ENCODE results near the gene EFNA1.

Gene EFNA1, protein sequence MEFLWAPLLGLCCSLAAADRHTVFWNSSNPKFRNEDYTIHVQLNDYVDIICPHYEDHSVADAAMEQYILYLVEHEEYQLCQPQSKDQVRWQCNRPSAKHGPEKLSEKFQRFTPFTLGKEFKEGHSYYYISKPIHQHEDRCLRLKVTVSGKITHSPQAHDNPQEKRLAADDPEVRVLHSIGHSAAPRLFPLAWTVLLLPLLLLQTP

DNA sequence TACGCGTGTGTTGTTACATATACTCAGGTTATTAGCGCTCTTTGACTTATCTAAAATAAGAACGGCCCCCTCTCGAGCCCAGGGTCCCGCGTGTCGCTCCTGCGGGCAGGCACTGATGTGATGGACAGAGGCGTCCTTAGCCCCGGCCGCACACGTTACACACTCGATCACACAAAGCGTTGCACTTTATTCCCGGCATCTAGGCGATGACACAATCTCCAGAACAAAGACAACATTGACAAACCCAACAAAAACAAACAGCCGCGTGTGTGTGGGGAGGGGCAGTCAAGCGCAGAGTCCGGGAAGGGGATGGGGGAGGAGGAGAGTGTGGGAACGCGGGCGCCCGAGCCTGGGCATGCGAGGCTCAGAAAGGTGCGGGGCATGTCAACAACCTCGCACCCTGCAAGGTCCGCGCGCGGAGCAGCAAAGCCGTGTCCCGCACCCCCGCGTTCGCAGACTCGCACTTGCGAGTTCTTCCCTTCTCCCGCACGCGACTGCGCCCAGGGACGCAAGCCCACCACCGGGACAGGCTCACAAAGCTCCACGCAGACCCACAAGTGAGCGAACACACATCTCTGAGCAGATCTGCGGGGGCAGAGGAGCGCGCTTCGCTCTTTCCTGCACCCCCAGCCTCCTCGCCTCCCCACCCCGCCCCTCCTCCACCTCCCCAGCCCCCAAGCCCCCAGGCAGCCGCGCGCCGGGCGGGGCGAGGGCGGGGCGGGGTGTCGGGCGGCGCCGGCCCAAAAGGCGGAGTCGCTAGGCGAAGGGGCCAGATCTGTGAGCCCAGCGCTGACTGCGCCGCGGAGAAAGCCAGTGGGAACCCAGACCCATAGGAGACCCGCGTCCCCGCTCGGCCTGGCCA lies at the start of gene EFNA1:
Gene EFNA1 (plus strand): TSS at position 772 of the 862 bp plus-strand sequence. CDS start 102 bp downstream, outside the sequence.
- Histone ChIP-seq H3K4me1 (ENCODE audit: insufficient read depth, low read length) (peaks cover 28% of the 10 kb centered on the region), H3K9ac (ENCODE audit: low read depth, low read length) (peak within 1 kb of the TSS; percentile 55), H3K36me3 (ENCODE audit: insufficient read depth, low read length) (no peaks in the 10 kb centered on the region), H3K9me3 (ENCODE audit: control insufficient read depth, insufficient read depth, low read length) (no peaks in the 10 kb centered on the region)

DNA sequence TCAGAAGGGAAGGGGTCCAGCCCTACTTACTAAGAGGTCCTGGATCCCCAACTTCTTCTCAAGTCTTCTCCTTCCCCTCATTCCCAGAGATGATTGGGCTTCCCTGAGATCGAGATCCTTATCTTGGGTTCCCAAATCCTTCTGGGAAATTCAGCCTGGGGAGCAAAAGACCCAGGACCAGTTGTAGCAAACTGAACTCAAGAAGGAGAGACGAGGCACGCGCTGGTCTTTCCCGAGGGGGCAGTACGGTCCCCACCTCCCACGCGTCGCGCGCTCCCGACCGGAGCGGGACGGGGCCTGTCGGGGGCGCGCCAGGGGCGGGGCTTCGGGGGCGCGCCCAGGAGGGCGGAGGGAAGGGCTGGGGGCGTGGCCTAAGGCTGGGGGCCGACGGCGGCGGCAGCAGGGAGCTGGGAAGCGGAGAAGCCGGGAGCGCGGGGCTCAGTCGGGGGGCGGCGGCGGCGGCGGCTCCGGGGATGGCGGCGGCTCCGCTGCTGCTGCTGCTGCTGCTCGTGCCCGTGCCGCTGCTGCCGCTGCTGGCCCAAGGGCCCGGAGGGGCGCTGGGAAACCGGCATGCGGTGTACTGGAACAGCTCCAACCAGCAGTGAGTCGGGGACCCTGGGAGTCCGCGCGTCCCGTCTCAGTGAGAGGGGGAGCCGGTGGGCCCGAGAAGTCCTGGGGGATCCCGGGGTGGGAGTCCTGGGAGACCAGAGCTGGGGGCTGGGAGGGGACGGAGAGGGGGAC lies 49.0 kb upstream of the EFNA1 start, which contains the start of gene EFNA3:
Gene EFNA3 (plus strand): TSS at position 369 of the 741 bp plus-strand sequence. CDS start 105 bp downstream, at position 474.
- peak within 1 kb of the TSS; percentile 58; the same call in 1 of the 2 replicates for H3K9ac ChIP-seq (ENCODE audit: low read depth, low read length)
- H3K9me3 ChIP-seq (ENCODE audit: control insufficient read depth, insufficient read depth, low read length) = no peaks in the 10 kb centered on the region
- peaks cover 1% of the 10 kb centered on the region; the same call in 1 of the 2 replicates for H3K4me1 ChIP-seq (ENCODE audit: insufficient read depth, low read length)
- no peaks in the 10 kb centered on the region for H3K36me3 ChIP-seq (ENCODE audit: insufficient read depth, low read length)

DNA sequence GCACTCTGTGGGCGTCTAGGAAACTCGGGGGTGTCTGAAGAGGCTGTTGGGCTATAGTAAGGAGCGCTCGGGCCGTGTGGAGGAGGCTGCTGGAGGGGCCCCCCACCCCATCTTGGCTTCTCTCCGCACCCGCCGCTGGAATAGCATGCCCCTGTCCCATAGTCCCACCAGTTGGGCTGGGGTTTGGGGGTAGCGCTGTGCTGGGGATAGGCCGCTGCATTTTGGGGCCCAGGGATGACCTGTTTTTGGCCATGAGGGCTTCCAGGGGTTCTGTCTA lies 48.5 kb upstream of the EFNA1 start:
- H3K36me3 ChIP-seq (ENCODE audit: insufficient read depth, low read length) = no peaks in the 10 kb centered on the region
- no peaks in the 10 kb centered on the region; the same call in 1 of the 2 replicates for H3K4me1 ChIP-seq (ENCODE audit: insufficient read depth, low read length)
- H3K9ac ChIP-seq (ENCODE audit: low read depth, low read length) = peak overlapping the region; percentile 44; the same call in 1 of the 2 replicates
- H3K9me3 ChIP-seq (ENCODE audit: control insufficient read depth, insufficient read depth, low read length) = no peaks in the 10 kb centered on the region

DNA sequence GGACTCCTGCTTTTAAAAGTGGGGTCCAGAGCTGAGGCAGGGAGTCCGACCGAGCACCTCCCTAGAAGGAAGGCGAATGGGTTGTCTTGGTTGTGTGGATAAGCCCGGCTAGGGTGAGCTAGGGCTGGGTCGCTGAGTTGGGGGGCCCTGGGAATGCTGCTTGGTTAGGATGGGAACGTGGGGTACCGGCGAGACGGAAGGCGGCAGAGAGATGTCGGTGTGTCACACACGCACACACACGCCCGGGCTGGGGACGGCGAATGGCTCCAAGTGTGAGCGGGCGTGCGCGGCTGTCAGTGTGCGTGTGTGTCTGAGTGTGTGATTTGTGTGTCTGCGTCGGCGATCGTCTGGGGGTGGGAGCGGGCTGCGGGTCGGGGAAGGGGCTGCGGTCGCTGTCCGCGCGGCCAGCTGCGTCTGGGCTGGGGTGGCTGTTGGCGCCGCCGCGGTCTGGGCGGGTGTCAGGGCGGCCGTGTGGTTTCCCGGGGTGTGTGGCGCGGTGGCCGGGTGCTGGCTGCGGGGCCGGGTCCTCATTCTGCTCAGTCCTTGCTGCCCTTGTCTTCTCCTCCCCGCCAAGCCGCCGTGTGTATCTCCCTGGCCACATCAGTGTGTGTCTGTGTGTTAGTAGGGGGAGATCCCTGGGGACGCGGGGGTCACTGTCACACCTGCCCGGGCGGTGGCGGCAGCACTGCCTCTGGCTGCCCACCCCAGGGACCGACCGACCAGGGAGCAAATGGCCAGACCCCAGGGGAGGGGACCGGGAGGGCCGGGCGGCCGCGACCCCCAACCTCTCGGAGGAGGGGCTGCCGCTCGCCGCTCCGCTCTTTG lies 48.0 kb upstream of the EFNA1 start:
- Histone ChIP-seq H3K9me3 (ENCODE audit: control insufficient read depth, insufficient read depth, low read length) (no peaks in the 10 kb centered on the region), H3K36me3 (ENCODE audit: insufficient read depth, low read length) (no peaks in the 10 kb centered on the region), H3K4me1 (ENCODE audit: insufficient read depth, low read length) (no peaks in the 10 kb centered on the region; the same call in 1 of the 2 replicates), H3K9ac (ENCODE audit: low read depth, low read length) (peak overlapping the region; percentile 58; the same call in 1 of the 2 replicates)

DNA sequence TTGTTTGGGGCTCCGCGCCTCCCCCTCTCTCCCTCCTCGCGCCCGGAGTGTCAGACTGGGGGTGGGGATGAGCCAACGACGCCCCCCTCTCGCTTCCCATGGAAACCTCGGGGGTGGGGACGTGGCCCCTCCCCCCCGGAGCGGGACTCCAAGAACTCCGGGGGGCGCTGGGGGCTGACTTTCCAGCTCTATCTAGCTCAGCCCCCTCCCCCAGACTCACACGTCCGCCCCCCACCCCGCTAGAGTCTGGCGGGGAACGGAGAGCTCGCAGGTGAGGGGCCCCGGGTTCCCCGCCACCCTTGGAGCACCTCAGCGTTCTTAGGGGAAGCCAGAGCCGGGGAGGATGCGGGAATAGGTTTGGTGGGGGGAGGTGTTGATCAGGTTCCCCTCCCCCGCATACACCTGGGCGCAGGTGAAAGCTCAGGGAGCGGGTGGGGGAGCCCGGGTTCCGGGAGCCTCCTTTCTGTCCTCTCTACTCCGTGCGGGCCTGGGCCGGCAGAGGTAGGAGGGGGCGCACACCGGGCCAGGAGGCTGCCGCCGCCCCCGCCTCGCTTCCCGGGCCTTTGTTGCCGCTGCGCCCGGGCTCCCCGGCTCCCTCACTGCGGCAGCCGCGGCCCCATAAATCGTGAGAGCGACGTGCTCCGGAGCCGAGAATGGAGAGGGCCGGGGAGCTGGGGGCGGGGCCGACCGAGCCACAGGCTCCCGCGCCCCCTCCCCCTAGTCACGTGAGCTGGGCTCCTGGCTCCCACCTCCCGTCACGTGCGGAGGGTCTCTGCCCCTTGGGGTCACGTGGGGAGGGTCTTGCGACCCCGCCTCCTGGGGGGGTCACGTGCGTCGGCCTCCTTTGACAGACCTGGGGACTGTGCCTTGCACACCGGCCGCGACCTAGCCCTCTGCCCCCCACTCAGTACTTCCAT lies 47.1 kb upstream of the EFNA1 start:
- Histone ChIP-seq H3K9ac (ENCODE audit: low read depth, low read length) (peak overlapping the region; percentile 58; the same call in 1 of the 2 replicates), H3K4me1 (ENCODE audit: insufficient read depth, low read length) (no peaks in the 10 kb centered on the region; the same call in 1 of the 2 replicates), H3K9me3 (ENCODE audit: control insufficient read depth, insufficient read depth, low read length) (no peaks in the 10 kb centered on the region), H3K36me3 (ENCODE audit: insufficient read depth, low read length) (no peaks in the 10 kb centered on the region)

DNA sequence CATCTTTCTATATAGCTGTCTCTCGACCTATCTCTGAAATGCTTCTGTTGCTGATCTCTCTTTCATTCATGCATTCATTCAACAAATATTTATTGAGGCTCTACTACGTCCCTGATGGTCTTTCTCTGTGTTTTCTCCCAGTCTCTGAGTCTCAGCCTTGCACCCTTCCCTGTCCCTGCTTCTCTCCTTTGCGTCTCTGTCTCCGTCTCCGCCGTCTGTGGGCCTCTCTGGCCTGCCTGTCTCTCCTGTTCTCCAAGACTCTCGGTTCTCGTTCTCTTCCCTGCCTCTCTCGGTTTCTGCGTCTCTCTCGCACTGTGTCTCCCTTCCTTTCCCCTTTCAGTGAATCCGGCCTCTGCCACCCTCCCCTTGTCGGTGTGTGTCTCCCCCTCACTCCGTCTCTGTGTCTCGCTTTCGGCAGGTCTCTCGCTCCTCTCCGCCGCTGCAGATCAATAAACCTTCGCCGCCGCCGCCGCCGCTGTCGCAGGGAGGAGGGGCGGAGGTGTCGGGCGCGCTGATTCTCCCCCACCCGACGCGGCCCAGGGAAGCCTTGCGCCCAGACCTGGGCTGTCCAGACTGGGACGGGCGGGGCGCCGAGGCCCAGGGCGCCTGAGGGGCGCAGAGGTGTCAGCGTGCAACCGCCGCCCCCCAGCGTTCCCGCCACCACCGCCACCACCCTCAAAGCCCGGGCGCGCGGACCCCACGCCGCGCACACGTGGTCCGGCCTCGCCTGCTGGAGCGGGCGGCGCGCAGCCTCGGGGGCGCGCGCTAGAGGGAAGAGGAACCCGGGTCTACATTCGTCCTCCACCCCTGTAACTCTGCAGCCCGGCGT lies 46.0 kb upstream of the EFNA1 start:
- H3K36me3 ChIP-seq (ENCODE audit: insufficient read depth, low read length) = no peaks in the 10 kb centered on the region
- H3K9ac ChIP-seq (ENCODE audit: low read depth, low read length) = peak overlapping the region; percentile 58; the same call in 1 of the 2 replicates
- H3K9me3 ChIP-seq (ENCODE audit: control insufficient read depth, insufficient read depth, low read length) = no peaks in the 10 kb centered on the region
- H3K4me1 ChIP-seq (ENCODE audit: insufficient read depth, low read length) = no peaks in the 10 kb centered on the region; the same call in 1 of the 2 replicates

DNA sequence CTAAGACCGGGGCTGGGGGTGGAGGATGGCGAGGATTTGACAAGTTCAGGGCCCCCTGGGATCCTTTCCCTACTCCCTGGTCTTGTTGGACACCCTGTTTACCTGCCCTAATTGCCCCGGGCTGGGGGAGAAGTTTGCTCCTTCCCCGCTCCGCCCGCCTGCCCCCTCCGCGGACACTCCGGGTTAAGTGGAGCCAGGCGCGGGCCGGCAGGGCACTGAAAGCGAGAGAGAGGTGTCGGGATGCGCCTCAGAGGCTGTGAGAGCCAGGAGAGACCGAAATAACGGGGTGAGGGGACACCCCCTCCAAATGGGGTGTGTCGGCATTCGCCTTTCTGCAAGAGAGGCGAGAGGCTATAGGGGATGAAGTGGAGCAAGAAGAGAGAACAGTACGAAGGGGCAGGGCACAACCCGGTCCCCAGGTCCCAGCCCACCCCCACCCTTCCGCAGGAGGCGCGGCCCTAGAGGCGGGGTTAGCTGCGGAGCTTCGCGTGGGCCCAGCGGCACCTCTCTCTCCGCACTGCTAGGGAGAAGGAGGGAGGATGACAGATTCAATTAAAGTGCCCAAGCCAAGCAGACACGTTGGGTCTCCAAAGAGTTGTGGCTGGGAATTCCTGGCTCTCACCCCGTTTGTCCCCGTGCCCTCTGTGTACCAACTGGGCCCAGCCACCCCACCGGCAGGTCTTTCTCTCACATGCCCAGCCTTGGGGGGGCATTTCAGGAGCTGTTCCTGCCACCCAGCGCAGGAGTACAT lies 45.2 kb upstream of the EFNA1 start:
- Histone ChIP-seq H3K9me3 (ENCODE audit: control insufficient read depth, insufficient read depth, low read length) (no peaks in the 10 kb centered on the region), H3K9ac (ENCODE audit: low read depth, low read length) (peak overlapping the region; percentile 58; the same call in 1 of the 2 replicates), H3K4me1 (ENCODE audit: insufficient read depth, low read length) (peaks cover 2% of the 10 kb centered on the region; the same call in 1 of the 2 replicates), H3K36me3 (ENCODE audit: insufficient read depth, low read length) (no peaks in the 10 kb centered on the region)

DNA sequence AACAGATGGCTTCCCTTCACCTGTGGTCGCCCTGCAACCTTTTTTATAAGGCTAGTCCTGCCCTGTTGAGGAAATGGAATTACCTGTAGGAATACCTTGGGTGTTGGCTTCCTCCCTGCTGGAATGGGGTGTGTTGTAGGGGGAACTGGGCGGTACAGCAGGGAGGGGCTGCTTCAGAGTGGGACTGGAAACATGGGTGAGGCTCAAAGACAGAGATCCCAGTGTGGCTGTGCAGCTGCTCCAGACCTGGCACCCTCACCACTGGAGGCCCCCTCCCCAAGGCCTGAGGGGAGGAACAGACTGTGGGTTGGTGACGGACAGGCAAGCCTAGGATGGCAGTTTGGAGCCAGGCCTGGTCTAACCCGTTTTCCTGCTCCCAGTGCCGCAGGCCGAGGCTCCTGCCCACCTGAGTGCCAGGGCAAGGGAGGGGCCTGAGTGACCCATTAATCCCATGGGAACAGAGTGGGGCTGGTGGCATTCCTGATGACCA lies 44.6 kb upstream of the EFNA1 start:
- Histone ChIP-seq H3K9ac (ENCODE audit: low read depth, low read length) (no peak overlapping the region), H3K4me1 (ENCODE audit: insufficient read depth, low read length) (peaks cover 3% of the 10 kb centered on the region; the same call in 1 of the 2 replicates), H3K9me3 (ENCODE audit: control insufficient read depth, insufficient read depth, low read length) (no peaks in the 10 kb centered on the region), H3K36me3 (ENCODE audit: insufficient read depth, low read length) (no peaks in the 10 kb centered on the region)

DNA sequence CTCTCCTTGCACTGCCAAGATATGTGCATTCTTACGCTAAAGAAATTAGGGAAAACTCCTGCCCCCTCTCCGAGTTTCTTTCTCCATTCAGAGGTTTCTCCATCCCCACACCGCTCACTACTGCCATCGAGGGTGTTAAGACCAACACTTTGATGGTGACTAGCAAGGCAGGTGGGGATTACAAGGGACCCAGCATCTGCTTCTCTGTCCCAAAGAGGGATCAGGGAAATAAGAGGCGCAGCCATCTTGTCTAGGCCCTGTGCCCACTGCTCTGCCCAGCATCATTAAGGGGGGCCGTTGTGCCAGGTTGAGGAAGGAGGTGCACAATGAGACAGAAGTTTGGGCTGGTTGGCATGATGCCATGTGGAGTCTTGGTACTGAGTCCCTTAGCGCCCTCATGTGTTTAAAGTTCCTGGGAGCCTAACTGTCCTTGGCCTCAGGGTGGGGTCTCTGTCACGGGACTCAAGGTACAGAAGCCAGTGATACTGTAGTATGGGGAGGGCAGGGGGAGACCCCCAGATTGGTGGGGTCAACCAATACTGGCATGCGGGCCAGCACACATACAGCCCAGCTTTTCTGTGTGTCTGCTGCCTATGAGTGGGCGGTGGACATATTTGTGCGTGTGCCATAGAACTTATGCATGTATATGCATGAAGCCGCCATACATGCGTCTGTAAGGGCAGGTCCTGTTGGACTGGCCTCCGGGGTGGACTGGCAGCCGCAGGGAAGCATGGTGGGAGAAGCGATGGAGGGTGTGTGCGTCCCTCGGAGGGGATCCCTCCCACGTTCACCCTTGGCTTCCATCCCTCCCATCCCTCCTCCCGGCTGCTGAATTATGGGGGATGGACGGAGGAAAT lies 43.6 kb upstream of the EFNA1 start:
- no peaks in the 10 kb centered on the region for H3K36me3 ChIP-seq (ENCODE audit: insufficient read depth, low read length)
- H3K9ac ChIP-seq (ENCODE audit: low read depth, low read length) = peak overlapping the region; percentile 23; the same call in 1 of the 2 replicates
- peaks cover 3% of the 10 kb centered on the region; the same call in 1 of the 2 replicates for H3K4me1 ChIP-seq (ENCODE audit: insufficient read depth, low read length)
- no peaks in the 10 kb centered on the region for H3K9me3 ChIP-seq (ENCODE audit: control insufficient read depth, insufficient read depth, low read length)

DNA sequence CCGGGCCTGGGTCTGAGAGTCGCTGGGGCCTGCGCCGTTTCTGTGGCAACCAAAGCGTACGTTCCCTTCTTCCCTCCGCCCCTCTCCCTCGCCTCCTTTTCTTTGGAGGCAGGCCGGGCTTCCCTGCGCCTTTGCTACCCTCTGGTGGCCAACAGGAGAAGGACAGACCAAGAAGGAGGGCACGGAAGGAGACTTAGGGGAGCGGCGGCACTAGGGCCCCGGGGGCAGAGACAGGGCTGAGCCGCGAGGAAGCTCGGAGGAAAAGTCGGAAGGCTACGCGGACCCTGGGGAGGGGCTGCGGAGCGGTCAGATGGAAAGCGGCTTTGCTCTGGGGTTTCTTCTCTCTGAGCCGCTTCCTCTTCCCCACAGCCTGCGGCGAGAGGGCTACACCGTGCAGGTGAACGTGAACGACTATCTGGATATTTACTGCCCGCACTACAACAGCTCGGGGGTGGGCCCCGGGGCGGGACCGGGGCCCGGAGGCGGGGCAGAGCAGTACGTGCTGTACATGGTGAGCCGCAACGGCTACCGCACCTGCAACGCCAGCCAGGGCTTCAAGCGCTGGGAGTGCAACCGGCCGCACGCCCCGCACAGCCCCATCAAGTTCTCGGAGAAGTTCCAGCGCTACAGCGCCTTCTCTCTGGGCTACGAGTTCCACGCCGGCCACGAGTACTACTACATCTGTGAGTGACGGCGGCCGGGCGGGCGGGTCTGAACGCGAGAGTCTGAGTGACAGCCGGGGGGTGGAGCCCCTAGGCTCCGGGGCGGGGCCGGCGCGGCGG lies 42.8 kb upstream of the EFNA1 start:
- H3K36me3 ChIP-seq (ENCODE audit: insufficient read depth, low read length) = no peaks in the 10 kb centered on the region
- H3K4me1 ChIP-seq (ENCODE audit: insufficient read depth, low read length) = peaks cover 3% of the 10 kb centered on the region; the same call in 1 of the 2 replicates
- peak overlapping the region; percentile 95 for H3K9ac ChIP-seq (ENCODE audit: low read depth, low read length)
- H3K9me3 ChIP-seq (ENCODE audit: control insufficient read depth, insufficient read depth, low read length) = no peaks in the 10 kb centered on the region
